GM13977 (cell line): ENCODE results near the gene PKMYT1.

Experiments
- DNase-seq: peaks from one replicate; pipeline ENCODE4 v3.0.0; 2012; ENCODE audit warnings: low spot score
- in situ Hi-C: fragments of 300-500 bp; cut with MboI; formaldehyde crosslinking; loops from one replicate; pipeline ENCODE4 v1.12.0; 2022; ENCODE audit warnings: low sequenced_read_pairs, low pct_unique_long_range_greater_than_20kb, mixed read lengths, inconsistent platforms; ENCODE audit not compliant: unreplicated experiment
- TF ChIP-seq, protein P1 (sequence below): IDR thresholded peaks from 2 replicates; pipeline ENCODE4 v1.5.1; 2012; ENCODE audit warnings: mild to moderate bottlenecking, control low read depth; ENCODE audit not compliant: insufficient read depth; ENCODE audit errors: extremely low read depth, missing control alignments

PKMYT1 gene

DNA sequence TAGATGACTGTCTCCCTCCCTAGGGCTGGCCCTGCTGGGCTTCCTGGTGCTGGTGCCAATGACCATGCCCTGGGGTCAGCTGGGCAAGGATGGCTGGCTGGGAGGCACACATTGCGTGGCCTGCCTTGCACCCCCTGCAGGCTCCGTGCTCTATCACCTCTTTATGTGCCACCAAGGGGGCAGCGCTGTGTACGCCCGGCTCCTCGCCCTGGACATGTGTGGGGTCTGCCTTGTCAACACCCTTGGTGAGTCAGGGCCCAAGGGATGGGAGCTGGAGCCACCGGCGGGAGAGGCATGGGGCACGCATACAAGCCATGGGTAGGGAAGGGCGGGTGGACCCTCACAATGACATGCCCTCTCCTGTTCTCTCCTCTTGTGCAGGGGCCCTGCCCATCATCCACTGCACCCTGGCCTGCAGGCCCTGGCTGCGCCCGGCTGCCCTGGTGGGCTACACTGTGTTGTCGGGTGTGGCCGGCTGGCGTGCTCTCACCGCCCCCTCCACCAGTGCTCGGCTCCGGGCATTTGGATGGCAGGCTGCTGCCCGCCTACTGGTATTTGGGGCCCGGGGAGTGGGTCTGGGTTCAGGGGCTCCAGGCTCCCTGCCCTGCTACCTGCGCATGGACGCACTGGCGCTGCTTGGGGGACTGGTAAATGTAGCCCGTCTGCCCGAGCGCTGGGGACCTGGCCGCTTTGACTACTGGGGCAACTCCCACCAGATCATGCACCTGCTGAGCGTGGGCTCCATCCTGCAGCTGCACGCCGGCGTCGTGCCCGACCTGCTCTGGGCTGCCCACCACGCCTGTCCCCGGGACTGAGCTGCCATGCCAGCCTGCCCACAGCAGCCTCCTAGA is 8.9 kb downstream of the PKMYT1 start:
- in situ Hi-C loops: no loop called here
- TF ChIP-seq, protein P1, sequence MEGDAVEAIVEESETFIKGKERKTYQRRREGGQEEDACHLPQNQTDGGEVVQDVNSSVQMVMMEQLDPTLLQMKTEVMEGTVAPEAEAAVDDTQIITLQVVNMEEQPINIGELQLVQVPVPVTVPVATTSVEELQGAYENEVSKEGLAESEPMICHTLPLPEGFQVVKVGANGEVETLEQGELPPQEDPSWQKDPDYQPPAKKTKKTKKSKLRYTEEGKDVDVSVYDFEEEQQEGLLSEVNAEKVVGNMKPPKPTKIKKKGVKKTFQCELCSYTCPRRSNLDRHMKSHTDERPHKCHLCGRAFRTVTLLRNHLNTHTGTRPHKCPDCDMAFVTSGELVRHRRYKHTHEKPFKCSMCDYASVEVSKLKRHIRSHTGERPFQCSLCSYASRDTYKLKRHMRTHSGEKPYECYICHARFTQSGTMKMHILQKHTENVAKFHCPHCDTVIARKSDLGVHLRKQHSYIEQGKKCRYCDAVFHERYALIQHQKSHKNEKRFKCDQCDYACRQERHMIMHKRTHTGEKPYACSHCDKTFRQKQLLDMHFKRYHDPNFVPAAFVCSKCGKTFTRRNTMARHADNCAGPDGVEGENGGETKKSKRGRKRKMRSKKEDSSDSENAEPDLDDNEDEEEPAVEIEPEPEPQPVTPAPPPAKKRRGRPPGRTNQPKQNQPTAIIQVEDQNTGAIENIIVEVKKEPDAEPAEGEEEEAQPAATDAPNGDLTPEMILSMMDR: no peak
- DNase-seq: no peak

DNA sequence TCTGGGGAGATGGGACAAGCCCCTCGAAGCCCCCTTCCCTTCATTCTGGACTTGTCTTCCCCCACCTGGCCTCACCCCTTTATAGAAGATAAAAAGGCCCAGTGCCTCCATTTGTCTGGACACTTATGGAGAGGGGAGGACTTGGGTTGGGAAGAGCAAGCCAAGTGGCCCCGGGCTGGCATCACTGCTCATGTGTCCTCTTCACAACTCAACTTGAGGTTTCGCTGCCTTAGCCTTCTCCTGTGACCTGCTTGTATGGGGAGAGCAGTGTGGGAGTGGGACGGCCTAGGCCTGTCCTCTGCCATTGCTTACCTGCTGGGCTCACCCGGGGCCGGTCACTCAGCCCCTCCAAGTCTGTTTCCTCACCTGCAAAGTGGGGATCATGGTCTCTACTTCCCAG is 9.7 kb downstream of the PKMYT1 start:
- DNase-seq: no peak
- in situ Hi-C loops: no loop called here
- TF ChIP-seq, protein P1: no peak

DNA sequence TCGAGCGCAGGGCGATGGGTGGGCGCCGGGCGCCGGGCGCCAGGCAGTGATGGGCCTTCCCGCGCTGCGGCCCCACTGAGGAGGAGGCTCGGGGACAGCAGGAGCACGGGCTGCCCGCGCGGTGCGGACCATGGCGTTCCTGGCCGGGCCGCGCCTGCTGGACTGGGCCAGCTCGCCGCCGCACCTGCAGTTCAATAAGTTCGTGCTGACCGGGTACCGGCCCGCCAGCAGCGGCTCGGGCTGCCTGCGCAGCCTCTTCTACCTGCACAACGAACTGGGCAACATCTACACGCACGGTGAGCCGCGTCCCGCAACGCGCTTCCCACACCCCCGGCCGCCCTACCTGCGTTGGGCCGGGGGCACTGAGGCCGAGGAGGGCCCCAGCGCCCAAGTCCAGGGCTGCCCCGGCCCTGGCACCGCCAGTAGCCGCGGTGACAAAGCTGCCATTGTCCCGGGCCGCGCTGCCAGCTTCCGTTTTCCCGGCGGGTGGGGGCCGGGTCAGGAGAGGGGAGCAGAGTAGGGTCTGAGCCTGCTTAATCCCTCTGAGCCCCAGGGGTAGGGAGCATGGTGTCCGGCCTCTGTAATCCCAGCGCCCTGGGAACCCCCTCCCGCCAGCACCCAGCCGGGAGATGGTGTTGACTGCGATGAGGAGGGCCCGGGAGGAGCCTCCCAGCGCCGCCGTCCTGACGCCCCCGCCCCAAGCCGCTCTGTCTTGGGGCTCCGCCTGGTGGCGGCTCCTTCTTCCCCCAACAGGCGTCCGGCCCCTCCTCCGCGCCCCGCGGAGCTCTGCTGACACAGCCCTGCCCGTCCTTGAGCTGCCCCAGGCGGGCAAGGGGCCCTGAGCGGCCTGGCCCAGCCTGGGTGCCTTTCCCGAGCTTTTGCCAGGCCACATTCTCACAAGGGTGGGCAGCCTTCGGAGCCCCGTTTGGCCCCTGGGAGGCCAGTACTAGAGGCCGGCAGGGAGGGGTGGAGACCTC is 10.4 kb downstream of the PKMYT1 start:
- DNase-seq: peak; percentile 92
- in situ Hi-C loops: no loop called here
- TF ChIP-seq, protein P1: peak; percentile 63

DNA sequence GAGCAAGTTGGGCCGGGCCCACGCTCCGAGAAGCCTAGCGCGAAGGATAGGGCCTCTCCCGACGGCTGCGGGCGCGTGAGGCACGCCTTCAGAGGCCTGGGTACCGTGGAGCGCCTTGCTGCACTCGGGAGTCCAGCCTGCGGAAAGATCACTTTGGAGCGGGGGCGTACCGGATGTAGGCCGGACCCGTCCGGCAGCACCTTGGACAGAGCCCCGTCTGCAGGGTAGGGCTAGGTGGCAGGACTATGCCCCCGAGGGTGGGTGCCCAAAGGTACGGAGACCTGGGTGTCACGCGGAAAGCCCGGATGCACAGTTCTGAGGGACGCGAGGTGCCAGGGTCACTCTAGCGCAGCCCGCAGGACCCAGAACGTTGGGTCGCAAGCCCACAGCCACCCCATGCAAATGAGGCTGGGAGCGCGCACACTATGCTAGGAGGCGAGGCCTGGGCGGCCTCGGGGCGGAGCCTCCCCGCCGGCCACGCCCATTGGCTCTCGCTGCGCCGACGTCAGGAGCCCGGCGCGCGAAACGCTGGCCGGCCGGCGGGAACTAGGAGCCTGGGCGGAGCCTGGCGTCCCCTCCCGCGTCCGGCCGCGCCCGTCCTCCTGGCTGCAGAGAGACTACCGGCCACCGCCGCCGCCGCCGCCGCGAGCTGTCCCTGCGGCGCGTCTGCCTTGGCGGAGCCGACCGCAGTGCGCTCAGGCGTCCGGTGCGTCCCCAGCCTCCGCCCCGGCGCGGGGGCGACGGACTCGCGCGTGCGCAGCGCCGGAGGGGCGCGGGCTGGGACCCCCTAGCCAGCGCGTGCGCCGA is 11.3 kb downstream of the PKMYT1 start, which contains the start of gene PAQR4:
TSS of gene PAQR4 (plus strand) at position 611 of the 807 bp plus-strand sequence. CDS start 327 bp downstream, outside the sequence.
- DNase-seq: peak; percentile 99
- in situ Hi-C loops: no loop called here
- TF ChIP-seq, protein P1: no peak

DNA sequence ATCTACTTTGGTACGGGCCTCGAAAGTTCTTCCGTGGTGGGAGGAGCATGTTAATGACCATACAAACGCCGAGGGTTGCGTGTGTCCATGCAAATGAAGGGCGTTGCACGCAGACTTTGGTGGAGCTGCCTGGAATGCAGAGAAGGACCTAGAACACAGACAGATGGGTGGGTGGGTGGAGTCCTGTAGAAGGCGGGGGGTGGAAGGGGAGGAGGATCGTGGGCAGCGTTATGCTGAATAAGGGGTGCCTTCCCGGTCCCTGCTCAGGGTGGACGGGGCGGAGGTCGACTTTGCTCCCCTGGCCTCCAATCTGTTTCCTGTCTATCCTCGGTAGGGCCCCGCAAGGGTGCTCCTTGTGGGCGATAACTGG is 11.9 kb downstream of the PKMYT1 start:
- in situ Hi-C loops: no loop called here
- DNase-seq: no peak
- TF ChIP-seq, protein P1: no peak

DNA sequence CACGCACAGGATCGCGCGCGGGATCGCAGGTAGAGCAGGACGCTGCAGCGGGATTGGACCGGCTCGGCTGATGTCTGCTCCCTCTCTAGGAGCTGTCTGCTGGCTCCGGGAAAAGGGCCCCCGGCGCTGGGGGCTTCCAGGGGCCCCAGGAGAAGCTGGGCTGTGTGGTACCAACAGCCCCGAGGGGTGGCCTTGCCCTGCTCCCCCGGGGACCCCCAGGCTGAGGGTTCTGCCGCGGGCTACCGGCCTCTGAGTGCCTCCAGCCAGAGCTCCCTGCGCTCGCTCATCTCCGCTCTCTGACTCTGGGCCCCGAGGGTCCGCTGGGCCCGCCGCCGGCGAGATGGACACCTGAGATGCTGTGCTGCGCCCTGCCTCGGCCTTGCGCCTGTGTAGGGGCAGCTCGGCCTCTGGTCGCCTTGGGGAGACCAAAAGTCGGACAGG is 12.5 kb downstream of the PKMYT1 start:
- no peak for DNase-seq
- TF ChIP-seq, protein P1: no peak
- in situ Hi-C loops: no loop called here
